ENCODE measurements around the gene NUP107. TPM values are rescaled to one million over a fixed set of nuclear protein-coding genes. Genes with fewer than 3 reads are reported as not detected.
A peak's percentile ranks its signal among the peaks of the same experiment; 100 is the strongest.
"Not testable (repeated sequence)": the region's sequence is repeated elsewhere in the genome, so short reads cannot be mapped to it uniquely, and the experiment has no call there.

NUP107 gene
- total RNA-seq, 1 donor from 2014 or later: 51.1 TPM

DNA sequence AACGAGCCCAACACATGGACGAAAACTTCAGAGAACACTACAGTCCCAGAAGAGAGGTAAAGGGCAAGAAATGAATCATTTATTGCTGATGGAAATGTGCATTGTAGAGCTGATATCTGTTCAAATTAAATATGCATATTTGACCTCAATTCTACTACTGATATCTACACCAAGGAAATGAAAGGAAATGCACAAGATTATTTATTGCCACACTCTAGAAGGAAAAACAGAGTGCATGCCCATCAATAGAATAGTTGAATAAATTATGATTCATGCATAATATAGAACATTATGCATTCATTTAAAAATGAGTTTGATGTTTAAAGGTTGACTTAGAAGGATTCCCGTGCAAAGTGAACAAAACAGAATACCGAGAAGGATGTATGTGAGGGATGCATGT lies 15.6 kb upstream of the NUP107 start:
- Histone ChIP-seq H3K27me3 (ENCODE audit: control insufficient read depth, insufficient read depth, low read length) (no peaks in the 10 kb centered on the region), H3K36me3 (ENCODE audit: control insufficient read depth, insufficient read depth, low read length) (no peaks in the 10 kb centered on the region), H3K4me3 (ENCODE audit: low read depth, low read length) (no peak overlapping the region)
- TF ChIP-seq, protein P1, sequence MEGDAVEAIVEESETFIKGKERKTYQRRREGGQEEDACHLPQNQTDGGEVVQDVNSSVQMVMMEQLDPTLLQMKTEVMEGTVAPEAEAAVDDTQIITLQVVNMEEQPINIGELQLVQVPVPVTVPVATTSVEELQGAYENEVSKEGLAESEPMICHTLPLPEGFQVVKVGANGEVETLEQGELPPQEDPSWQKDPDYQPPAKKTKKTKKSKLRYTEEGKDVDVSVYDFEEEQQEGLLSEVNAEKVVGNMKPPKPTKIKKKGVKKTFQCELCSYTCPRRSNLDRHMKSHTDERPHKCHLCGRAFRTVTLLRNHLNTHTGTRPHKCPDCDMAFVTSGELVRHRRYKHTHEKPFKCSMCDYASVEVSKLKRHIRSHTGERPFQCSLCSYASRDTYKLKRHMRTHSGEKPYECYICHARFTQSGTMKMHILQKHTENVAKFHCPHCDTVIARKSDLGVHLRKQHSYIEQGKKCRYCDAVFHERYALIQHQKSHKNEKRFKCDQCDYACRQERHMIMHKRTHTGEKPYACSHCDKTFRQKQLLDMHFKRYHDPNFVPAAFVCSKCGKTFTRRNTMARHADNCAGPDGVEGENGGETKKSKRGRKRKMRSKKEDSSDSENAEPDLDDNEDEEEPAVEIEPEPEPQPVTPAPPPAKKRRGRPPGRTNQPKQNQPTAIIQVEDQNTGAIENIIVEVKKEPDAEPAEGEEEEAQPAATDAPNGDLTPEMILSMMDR (IDR thresholded peaks at IDR 0.05; ENCODE audit: insufficient read depth, low read length, poor library complexity, severe bottlenecking): no peak
- no peak for DNase-seq (ENCODE audit: low read depth)

DNA sequence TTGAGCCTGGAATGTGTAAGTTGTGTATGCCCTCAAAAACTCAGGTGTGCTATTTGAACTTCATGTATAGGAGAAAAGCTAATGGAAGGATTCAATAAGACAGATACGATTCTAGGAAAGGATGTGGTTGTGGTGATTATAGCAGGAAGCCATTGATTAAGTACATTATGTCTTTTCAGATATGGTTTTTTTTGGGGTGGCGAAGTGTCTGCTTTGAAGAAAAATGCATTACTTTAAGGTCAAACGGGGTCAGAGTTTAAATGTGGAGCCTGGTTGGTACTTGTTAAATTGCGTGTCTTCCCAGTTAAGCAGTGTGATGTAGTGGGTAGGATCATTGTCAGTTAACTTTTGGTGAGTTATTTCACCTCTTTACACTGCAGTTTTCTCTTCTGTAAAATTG lies 13.0 kb upstream of the NUP107 start:
- Histone ChIP-seq H3K27me3 (ENCODE audit: control insufficient read depth, insufficient read depth, low read length) (no peaks in the 10 kb centered on the region), H3K4me3 (ENCODE audit: low read depth, low read length) (no peak overlapping the region), H3K36me3 (ENCODE audit: control insufficient read depth, insufficient read depth, low read length) (no peaks in the 10 kb centered on the region)
- DNase-seq (ENCODE audit: low read depth): no peak
- TF ChIP-seq, protein P1 (IDR thresholded peaks at IDR 0.05; ENCODE audit: insufficient read depth, low read length, poor library complexity, severe bottlenecking): no peak

DNA sequence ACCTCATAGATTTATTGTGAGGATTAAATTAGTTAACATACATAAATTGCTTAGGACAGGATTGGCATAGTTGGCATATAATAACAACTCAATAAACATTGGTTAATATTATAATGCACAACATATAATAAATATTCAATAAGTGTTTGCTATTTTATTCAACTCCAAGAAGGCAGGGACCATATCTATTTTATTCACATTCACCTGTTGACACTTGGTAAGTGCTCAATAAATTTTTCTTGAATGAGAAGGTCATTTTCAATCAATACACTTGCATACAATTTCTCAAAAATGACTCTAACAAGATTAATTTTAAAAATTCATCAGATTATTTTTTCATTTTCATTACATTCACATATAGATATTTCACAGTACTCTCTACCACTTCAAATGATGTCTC lies 12.4 kb upstream of the NUP107 start:
- H3K4me3 ChIP-seq (ENCODE audit: low read depth, low read length): no peak overlapping the region
- TF ChIP-seq, protein P1 (IDR thresholded peaks at IDR 0.05; ENCODE audit: insufficient read depth, low read length, poor library complexity, severe bottlenecking): no peak

DNA sequence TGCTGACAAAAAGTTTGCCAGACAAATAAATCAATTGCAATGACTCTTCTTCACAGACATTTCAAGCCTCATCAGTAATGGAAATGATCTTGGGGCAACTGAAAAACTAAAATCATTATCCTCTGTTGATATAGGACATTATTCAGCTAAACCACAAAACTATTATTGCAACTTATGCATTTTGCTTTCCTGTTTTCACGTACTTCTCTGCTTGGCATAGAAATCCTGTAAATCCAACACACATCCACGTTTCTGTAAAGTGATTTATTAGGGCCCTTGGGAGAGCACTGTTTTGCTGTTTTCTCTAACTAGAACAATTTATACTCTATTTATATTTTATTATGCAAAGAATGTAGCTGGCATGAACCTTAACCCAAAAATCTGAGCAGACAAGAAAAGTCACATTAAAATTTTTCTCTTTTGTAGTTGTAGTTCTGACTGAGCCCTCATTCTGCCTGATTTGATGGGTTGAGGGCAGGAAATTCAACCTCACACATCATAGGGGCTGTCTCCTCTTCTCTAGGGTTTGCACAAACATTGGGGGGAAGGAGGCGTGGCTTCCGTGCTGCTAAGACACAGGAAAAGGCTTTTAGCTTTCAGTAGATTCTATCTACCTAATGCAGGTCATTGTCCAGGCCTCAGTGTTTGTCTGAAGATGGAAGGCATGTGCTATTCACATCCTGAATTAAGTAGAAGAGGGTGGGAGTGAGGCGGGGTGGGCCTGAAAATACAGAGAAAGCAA lies 11.5 kb upstream of the NUP107 start:
- no peak overlapping the region for H3K4me3 ChIP-seq (ENCODE audit: low read depth, low read length)
- no peak for DNase-seq (ENCODE audit: low read depth)
- TF ChIP-seq, protein P1 (IDR thresholded peaks at IDR 0.05; ENCODE audit: insufficient read depth, low read length, poor library complexity, severe bottlenecking): no peak
- no peaks in the 10 kb centered on the region for H3K36me3 ChIP-seq (ENCODE audit: control insufficient read depth, insufficient read depth, low read length)
- no peaks in the 10 kb centered on the region for H3K27me3 ChIP-seq (ENCODE audit: control insufficient read depth, insufficient read depth, low read length)

More for the DNA sequence above, 12.4 kb upstream of the NUP107 start:
- no peaks in the 10 kb centered on the region for H3K27me3 ChIP-seq (ENCODE audit: control insufficient read depth, insufficient read depth, low read length)
- no peaks in the 10 kb centered on the region for H3K36me3 ChIP-seq (ENCODE audit: control insufficient read depth, insufficient read depth, low read length)
- no peak for DNase-seq (ENCODE audit: low read depth)

DNA sequence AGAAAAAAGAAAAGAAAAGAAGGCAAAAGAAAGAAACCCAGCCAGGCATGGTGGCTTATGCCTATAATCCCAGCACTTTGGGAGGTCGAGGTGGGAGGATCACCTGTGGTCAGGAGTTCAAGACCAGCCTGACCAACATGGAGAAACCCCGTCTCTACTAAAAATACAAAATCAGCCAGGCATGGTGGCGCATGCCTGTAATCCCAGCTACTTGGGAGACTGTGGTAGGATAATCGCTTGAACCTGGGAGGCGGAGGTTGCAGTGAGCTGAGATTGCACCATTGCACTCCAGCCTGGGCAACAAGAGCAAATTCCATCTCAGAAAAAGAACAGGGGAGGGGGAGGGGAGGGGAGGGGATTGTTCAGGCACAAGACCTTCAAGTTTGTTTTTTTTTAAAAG lies 9.9 kb upstream of the NUP107 start:
- H3K36me3 ChIP-seq (ENCODE audit: control insufficient read depth, insufficient read depth, low read length); H3K27me3 ChIP-seq (ENCODE audit: control insufficient read depth, insufficient read depth, low read length); H3K4me3 ChIP-seq (ENCODE audit: low read depth, low read length); DNase-seq (ENCODE audit: low read depth): not testable (repeated sequence)

DNA sequence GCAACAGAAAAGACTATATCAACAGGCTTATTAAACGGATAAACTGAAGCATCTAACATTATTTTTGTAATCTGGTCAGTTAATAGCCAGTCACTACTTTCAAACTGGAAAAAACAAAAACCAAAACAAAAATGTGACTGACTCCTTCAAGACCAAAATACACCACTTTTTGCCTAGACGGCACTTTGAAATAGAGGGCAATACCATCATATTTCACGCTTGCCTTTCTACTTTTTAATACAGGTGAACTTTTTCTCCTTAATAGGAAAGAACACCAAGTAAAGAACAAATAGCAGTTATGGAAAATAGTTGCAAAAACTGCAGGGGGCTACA lies 550 bp upstream of the NUP107 start:
- TF ChIP-seq, protein P1 (IDR thresholded peaks at IDR 0.05; ENCODE audit: insufficient read depth, low read length, poor library complexity, severe bottlenecking): no peak

More for the DNA sequence above, 550 bp upstream of the NUP107 start:
- peak overlapping the region; percentile 11 for H3K4me3 ChIP-seq (ENCODE audit: low read depth, low read length)
- no peaks in the 10 kb centered on the region for H3K36me3 ChIP-seq (ENCODE audit: control insufficient read depth, insufficient read depth, low read length)
- H3K27me3 ChIP-seq (ENCODE audit: control insufficient read depth, insufficient read depth, low read length): no peaks in the 10 kb centered on the region
- no peak for DNase-seq (ENCODE audit: low read depth)

Measured in kidney epithelial cell (primary cell).